NCI-H2029 treated with DMSO at 0.1 percent for 48 hours (cell line): ENCODE measurements around the gene OR51G1.
"Not testable (repeated sequence)": the region's sequence is repeated elsewhere in the genome, so short reads cannot be mapped to it uniquely, and the experiment has no call there.

Source experiments
- DNase-seq: peaks from one replicate; lab custom pipeline; 2025; lab: John Stamatoyannopoulos, UW

OR51G1 gene, protein sequence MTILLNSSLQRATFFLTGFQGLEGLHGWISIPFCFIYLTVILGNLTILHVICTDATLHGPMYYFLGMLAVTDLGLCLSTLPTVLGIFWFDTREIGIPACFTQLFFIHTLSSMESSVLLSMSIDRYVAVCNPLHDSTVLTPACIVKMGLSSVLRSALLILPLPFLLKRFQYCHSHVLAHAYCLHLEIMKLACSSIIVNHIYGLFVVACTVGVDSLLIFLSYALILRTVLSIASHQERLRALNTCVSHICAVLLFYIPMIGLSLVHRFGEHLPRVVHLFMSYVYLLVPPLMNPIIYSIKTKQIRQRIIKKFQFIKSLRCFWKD

DNA sequence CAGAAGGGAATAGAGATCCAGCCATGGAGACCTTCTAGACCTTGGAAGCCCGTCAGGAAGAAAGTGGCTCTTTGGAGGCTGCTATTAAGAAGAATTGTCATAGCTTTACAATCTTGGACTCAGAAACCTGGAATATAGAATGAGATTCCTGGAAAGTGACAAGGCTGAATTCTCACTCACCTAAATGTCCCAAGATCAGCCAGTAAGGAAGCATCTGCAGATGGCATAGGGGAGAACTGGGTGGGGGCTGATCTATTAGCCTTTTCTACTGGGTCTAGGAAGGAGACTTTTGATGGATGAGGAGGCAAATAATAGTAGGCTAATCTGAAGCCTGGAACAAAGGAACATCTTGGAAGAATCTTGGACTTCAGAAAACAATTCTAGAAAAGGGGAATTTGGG, at the start of gene OR51G1:
Gene OR51G1 (minus strand): TSS at position 101 of the 400 bp plus-strand sequence. CDS start 0 bp downstream, at position 101.
- DNase-seq: no peak

- DNase-seq: no peak
Observed at GRCh38 chr11:4962816-4963215, 38.7 kb upstream of the OR51G1 start.

DNA sequence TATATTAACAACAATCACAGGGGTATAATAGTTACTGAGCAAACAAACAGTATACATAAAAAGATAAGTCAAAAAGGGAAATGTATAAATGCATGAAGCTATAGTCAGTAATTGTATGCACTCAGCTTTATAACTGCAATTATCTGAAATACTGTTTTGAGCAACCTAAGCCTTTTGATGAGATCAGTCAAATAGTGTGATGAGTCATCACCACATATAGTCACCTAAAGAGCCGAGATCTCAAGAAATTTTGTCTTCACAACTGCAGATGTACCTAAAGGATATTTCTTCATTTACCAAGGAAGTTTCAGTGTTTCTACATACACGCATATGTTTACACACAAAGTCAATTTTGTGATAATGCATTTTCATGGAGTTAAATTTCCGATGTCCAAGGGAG, 36.7 kb upstream of the OR51G1 start:
- no peak for DNase-seq

GRCh38 chr11:4957396-4957795, 33.3 kb upstream of the OR51G1 start:
- DNase-seq: no peak

DNA sequence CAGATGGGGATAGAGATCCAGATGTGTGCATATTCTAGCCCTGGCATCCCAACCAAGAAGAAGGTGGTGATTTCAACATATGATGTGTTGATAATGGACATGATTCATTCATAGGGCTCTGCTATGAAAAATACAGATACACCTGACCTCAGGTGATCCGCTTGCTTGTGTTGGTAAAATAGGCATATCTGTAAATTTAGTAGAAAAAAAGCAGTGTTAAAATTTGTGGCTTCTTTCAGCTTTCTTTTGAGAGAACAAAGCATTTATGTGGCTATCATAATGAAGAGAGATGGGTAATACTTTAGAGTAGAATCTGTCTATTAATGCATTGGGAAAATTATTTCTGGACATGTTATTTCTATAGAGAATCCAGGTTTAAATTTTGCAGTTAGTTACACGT, 31.5 kb upstream of the OR51G1 start, which contains the start of gene OR51A2:
Gene OR51A2 (minus strand): TSS at position 101 of the 400 bp plus-strand sequence. CDS start 0 bp downstream, at position 101.
- DNase-seq: not testable (repeated sequence)

GRCh38 chr11:4947505-4947904, 23.4 kb upstream of the OR51G1 start, which contains the start of gene OR51A4:
TSS of gene OR51A4 (minus strand) at chr11:4947605. CDS start at chr11:4947100, 505 bp downstream.
- no peak for DNase-seq

DNA sequence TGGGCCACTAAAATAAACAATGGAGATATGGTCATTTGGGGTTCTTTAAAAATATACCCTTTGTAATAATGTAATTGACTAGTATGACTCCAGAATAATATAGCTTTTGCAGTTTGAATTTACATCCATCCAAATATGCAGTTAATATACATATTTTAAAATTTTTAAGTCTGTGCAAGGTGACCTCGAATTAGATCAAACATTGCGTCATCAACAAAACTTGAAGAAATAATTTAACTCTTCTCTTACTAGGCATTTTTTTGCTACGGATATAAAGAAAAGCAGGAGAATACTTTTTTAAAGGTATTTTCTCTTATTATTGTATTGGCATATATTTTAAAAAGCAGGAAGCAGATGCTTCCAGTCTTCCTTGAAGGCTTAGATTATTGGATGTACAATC, 12.6 kb upstream of the OR51G1 start:
- no peak for DNase-seq

GRCh38 chr11:4932751-4933150, 8.6 kb upstream of the OR51G1 start:
- peak; percentile 44 for DNase-seq

GRCh38 chr11:4926608-4927007, 2.5 kb upstream of the OR51G1 start:
- no peak for DNase-seq

DNA sequence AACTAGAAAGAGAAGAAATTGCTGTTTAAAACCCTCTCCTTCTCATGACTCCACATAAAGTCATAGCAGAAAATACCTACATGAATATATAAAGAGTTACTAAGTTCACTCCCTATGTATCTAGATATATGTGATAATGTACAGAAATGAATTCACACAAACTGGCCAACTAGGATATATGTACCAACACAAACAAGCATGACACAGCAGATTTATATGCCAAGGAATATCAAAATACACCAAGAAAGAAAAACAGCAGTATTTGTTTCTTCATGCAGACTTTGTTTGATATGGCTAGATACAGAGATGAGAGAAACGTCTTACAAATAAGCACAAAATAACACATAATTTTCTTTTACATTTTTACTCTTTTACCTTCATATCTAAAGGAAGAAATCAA, 1.8 kb downstream of the OR51G1 start:
- DNase-seq: no peak

GRCh38 chr11:4921796-4922195, 2.3 kb downstream of the OR51G1 start:
- no peak for DNase-seq

- no peak for DNase-seq
Observed at GRCh38 chr11:4919250-4919649, 4.9 kb downstream of the OR51G1 start, which contains the start of gene OR51G2. TSS of gene OR51G2 (minus strand) at chr11:4919350. CDS start at chr11:4915663, 3,687 bp downstream.

- no peak for DNase-seq
Observed at GRCh38 chr11:4916581-4916980, 7.6 kb downstream of the OR51G1 start.

DNA sequence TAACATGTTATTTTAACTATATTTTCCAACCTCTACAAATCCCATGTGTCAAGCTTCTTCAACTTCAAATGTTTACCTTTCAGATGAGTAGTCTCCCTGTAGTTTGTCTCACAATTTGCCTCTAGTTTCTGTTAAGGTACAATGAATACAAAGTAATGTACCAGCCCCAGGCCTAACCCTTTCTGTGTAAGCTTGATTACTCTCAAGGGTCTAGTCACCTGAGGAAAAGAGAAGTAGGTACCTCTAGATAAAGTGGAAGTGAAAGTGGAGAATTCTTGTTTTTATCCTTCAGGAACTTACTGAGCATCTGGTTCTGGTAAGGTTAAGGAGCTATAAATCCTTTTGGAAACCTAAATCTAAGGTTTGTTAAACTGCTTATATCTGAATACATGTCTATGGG, 20.7 kb downstream of the OR51G1 start, which contains the start of gene OR51A7:
Gene OR51A7 (plus strand): TSS at position 300 of the 400 bp plus-strand sequence. CDS start 3,587 bp downstream, outside the sequence.
- no peak for DNase-seq

DNA sequence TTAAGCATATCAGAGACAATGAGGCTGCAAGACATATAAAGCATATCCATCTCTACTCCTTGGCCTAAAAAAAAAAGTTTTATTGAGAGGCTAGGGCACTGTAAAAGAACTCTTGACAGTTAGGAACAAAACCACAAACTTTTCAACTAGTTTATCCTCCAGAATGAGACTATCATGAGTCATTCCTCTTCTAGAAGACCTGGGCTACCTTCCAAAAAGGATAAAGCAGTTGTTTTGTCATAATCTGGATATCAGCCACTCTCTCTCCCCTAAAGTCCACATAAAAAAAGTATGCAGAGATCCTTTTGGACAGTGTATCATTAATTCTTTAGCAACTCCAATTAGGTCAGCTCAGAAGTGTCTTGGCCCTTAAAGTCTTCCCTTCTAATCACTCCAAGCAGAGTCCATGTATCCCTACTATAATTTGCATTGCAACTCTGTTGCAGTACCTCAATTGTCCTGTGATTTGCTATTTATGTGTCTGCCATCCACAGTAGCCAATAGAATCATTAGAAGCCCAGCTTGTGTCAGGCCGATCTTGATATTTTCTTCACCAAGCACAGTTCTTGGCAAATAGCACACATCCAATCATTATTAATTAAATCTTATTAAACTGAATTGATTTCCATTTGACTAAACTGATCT, 32.0 kb downstream of the OR51G1 start:
- no peak for DNase-seq

DNA sequence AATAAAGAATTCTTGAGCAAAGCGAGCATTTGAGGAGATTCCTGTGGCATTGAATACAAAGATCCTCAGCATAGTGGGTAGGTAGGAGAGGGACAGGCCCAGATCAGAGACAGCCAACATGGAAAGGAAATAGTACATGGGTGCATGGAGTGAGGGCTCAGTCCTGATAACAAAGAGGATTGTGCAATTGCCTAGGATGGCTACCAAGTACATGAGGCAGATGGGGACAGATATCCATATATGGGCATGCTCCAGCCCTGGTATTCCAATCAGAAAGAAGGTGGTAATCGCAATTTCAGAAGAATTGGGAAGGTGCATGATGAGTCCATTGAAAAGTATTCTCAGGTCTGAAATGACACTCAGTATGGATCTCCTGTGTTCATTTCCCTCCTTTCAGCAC, 33.9 kb downstream of the OR51G1 start:
- DNase-seq: no peak

GRCh38 chr11:4887591-4887990, 36.5 kb downstream of the OR51G1 start:
- DNase-seq: no peak

- DNase-seq: no peak
Observed at GRCh38 chr11:4886186-4886585, 38.0 kb downstream of the OR51G1 start.

DNA sequence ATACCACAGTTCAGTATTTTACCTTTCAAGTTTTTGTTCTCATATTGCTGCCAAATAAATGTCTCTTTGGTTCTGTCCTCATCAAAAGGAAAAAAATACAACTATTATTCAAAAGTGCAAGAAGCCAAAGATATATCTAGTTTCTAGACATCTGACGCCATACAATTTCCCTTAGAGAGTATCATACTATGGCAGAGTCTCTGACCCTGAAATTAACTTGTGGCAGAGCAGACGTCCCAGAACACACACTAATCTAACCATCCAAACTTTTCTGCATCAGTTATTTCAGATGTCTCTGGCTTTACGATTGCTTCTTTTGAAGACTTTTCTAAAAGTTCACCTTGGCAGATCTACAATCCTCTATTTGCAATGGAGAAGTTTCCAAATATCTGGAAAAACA, 39.8 kb downstream of the OR51G1 start:
- DNase-seq: no peak

- peak; percentile 77 for DNase-seq
Observed at GRCh38 chr11:4882543-4882942, 41.6 kb downstream of the OR51G1 start.

GRCh38 chr11:4881860-4882500, 42.2 kb downstream of the OR51G1 start, which contains the start of gene OR51T1:
TSS of gene OR51T1 (plus strand) at chr11:4881900. CDS start at chr11:4881900, 0 bp downstream.
- peak; percentile 48 for DNase-seq

DNA sequence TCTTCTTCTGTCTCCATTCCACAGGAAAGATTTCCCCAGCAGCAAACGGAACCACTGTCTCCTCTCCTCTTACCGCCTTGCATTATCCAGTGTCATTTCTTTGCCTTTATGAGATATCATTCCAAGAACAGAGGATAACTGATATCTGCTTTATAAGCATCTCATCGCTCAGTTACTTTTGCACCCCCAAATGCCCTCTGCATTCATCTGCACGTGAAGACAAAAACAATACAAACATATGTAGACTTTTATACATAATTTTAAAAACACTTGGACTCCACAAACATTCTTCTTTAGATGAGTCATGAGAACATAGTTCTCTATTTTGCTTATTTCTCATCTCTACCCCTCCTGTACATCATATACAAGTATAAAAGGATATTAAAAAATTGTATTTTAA, 43.0 kb downstream of the OR51G1 start:
- DNase-seq: no peak
